Hepatocyte (in vitro differentiated cells): Measurements from ENCODE around the gene NFE2. TPM values are rescaled to one million over a fixed set of nuclear protein-coding genes. Genes with fewer than 3 reads are reported as not detected.

Experiments used
- DNase-seq: peaks from one replicate; pipeline ENCODE4 v3.0.0-alpha.2; 2016; ENCODE audit warnings: low spot score
- H2AFZ ChIP-seq: fragments of 200-600 bp; sonication (generic); 2 replicates; pipeline ENCODE4 v1.6.0; 2016; ENCODE audit warnings: antibody characterized with exemption, mild to moderate bottlenecking
- H3K27ac ChIP-seq: fragments of 200-600 bp; sonication (generic); 2 replicates; pipeline ENCODE4 v1.5.1; 2016; ENCODE audit warnings: mild to moderate bottlenecking
- H3K27me3 ChIP-seq: fragments of 200-600 bp; sonication (generic); 2 replicates; pipeline ENCODE4 v1.6.1; 2016
- H3K36me3 ChIP-seq: fragments of 200-600 bp; sonication (generic); replicated peaks from 2 replicates; pipeline ENCODE4 v1.5.1; 2016; ENCODE audit warnings: low read depth; ENCODE audit not compliant: insufficient read depth
- H3K4me1 ChIP-seq: fragments of 200-600 bp; sonication (generic); 2 replicates; pipeline ENCODE4 v1.5.1; 2016; ENCODE audit warnings: mild to moderate bottlenecking, moderate library complexity; ENCODE audit not compliant: insufficient read depth
- H3K4me2 ChIP-seq: fragments of 200-600 bp; sonication (generic); 2 replicates; pipeline ENCODE4 v1.6.0; 2016
- H3K4me3 ChIP-seq: fragments of 200-600 bp; sonication (generic); 2 replicates; pipeline ENCODE4 v1.5.1; 2016; ENCODE audit warnings: mild to moderate bottlenecking
- H3K79me2 ChIP-seq: fragments of 200-600 bp; sonication (generic); 2 replicates; pipeline ENCODE4 v1.6.0; 2017; ENCODE audit warnings: mild to moderate bottlenecking
- H3K9me2 ChIP-seq: fragments of 200-600 bp; sonication (generic); replicated peaks from 2 replicates; pipeline ENCODE4 v1.6.0; 2017; ENCODE audit warnings: mild to moderate bottlenecking; ENCODE audit not compliant: insufficient read depth
- H3K9me3 ChIP-seq: fragments of 200-600 bp; sonication (generic); 2 replicates; pipeline ENCODE4 v1.5.1; 2016; ENCODE audit warnings: low read depth, mild to moderate bottlenecking
- H4K20me1 ChIP-seq: fragments of 200-600 bp; sonication (generic); 2 replicates; pipeline ENCODE4 v1.6.0; 2016; ENCODE audit warnings: mild to moderate bottlenecking; ENCODE audit not compliant: insufficient read depth, poor library complexity, severe bottlenecking
- CTCF ChIP-seq: fragments of 200-600 bp; sonication (generic); IDR thresholded peaks from 2 replicates; pipeline ENCODE4 v1.5.1; 2016; ENCODE audit warnings: antibody characterized with exemption, mild to moderate bottlenecking; ENCODE audit not compliant: poor library complexity
- EZH2 ChIP-seq: fragments of 200-600 bp; sonication (generic); IDR thresholded peaks from 2 replicates; pipeline ENCODE4 v1.6.1; 2016; ENCODE audit warnings: antibody characterized with exemption, mild to moderate bottlenecking, borderline replicate concordance
- EZH2phosphoT487 ChIP-seq: fragments of 200-600 bp; sonication (generic); IDR thresholded peaks from one replicate; pipeline ENCODE4 v1.6.1; 2018; ENCODE audit warnings: antibody characterized with exemption, mild to moderate bottlenecking, low read depth, moderate library complexity; ENCODE audit not compliant: unreplicated experiment, severe bottlenecking
- WGBS: methylation state at CpG from one replicate; pipeline ENCODE4 v1.1.6; 2016; ENCODE audit warnings: low lambda C conversion rate; ENCODE audit errors: missing lambda C conversion rate; 5-methylcytosine and 5-hydroxymethylcytosine counted together
- polyA plus RNA-seq: library from polyadenylated mRNA; unstranded; fragments of >200 nt; fragmentation: Nextera tagmentation; extraction: Ambion mirVana; gene quantifications from 2 replicates; pipeline ENCODE4 v1.2.1, GENCODE V29; 2016
- total RNA-seq: library from RNA; depleted of rRNA; stranded (reverse); fragments of >200 nt; gene quantifications from 2 replicates; pipeline ENCODE4 v1.2.3, GENCODE V29; 2014

Gene NFE2
- total and polyA plus RNA-seq, 2 experiments from 2014 or later, result 0.83 TPM; not detected in 1

GRCh38 chr12:54337854-54338650 is 37.2 kb upstream of the NFE2 start:
- H3K79me2 ChIP-seq, result peaks cover 68% of the 10 kb centered on the region

GRCh38 chr12:54337280-54337842 is 36.5 kb upstream of the NFE2 start:
- Histone ChIP-seq H2AFZ (no peak overlapping the region), H3K4me3 (no peak overlapping the region), H3K79me2 (peaks cover 74% of the 10 kb centered on the region), H3K27ac (peak overlapping the region; percentile 72), H3K9me3 (no peaks in the 10 kb centered on the region), H3K9me2 (no peaks in the 10 kb centered on the region), H4K20me1 (peaks cover 29% of the 10 kb centered on the region), H3K27me3 (no peaks in the 10 kb centered on the region), H3K36me3 (peaks cover 4% of the 10 kb centered on the region), H3K4me1 (peaks cover 36% of the 10 kb centered on the region), H3K4me2 (peak overlapping the region; percentile 53)
- TF ChIP-seq EZH2phosphoT487 (no peak), CTCF (peak; percentile 34), EZH2 (no peak)
- DNase-seq, result no peak
- 33% methylated on average over 3 of the region's 3 CpGs for WGBS

More at GRCh38 chr12:54337854-54338650, 37.2 kb upstream of the NFE2 start:
- H3K36me3 ChIP-seq, result peaks cover 4% of the 10 kb centered on the region
- no peak overlapping the region for H3K4me3 ChIP-seq
- 77% methylated on average over 3 of the region's 3 CpGs for WGBS
- H3K9me2 ChIP-seq, result no peaks in the 10 kb centered on the region
- H3K4me2 ChIP-seq, result peak overlapping the region; percentile 53
- H4K20me1 ChIP-seq, result peaks cover 29% of the 10 kb centered on the region
- H3K4me1 ChIP-seq, result peaks cover 36% of the 10 kb centered on the region
- no peak for DNase-seq
- peak overlapping the region; percentile 72 for H3K27ac ChIP-seq
- H2AFZ ChIP-seq, result no peak overlapping the region
- no peaks in the 10 kb centered on the region for H3K9me3 ChIP-seq
- TF ChIP-seq EZH2phosphoT487 (no peak), EZH2 (no peak), CTCF (no peak)
- no peaks in the 10 kb centered on the region for H3K27me3 ChIP-seq

GRCh38 chr12:54333420-54334034 is 32.7 kb upstream of the NFE2 start:
- Histone ChIP-seq H3K79me2 (peaks cover 85% of the 10 kb centered on the region), H3K36me3 (no peaks in the 10 kb centered on the region), H3K4me1 (peaks cover 32% of the 10 kb centered on the region), H4K20me1 (peaks cover 18% of the 10 kb centered on the region), H3K4me3 (no peak overlapping the region), H2AFZ (no peak overlapping the region), H3K4me2 (no peak overlapping the region), H3K9me2 (no peaks in the 10 kb centered on the region), H3K27me3 (no peaks in the 10 kb centered on the region), H3K9me3 (no peaks in the 10 kb centered on the region), H3K27ac (no peak overlapping the region)
- no peak for TF ChIP-seq EZH2phosphoT487
- no peak for TF ChIP-seq EZH2
- no peak for TF ChIP-seq CTCF
- DNase-seq, result no peak
- WGBS, result 100% methylated on average over 4 of the region's 4 CpGs
